GM19043 (cell line): ENCODE results near the gene GALNT7.

ENCODE experiments used
- ATAC-seq: cut with Tn5 transposase; IDR thresholded peaks from one replicate; pipeline ENCODE4 v1.9.1; 2021; ENCODE audit warnings: low read depth; ENCODE audit not compliant: unreplicated experiment

The GALNT7 gene

DNA sequence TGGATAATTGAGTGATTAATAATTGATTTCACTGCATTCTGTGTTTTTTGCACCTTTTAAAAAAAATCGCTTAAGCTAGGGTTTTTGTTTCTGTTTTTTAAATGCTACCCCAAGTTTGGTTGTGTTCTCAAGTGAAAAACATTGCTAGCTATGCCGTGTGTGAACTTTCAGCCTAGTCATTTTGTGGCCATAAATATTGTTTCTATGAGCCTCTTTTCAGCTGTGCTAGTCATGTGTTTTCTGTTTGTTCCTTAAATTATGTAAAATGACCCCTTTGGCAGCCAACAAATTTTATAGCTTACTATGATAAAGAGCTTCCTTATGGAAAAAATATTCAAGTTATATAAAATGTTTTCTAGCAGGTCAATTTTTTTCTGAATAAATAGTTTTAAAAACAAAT lies 59.1 kb downstream of the GALNT7 start:
- ATAC-seq, result no peak

DNA sequence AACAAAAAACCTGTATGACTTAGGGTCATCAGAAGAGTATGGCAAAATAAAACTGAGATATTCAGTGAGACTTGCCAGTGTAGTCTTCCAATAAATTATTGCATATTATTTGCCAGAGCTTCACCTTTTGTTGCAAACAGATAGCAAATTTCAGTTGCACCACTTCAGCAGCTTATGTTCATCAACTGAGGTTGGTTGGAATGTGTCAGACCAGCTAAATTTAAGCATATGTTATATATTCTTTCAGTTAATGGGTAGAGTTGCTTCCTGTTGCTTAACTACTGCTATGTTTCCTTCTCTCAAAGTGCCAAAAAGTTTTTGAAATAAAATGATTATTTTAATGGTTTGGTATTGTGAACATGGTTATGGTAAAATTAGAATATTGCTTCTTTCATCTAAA lies 61.5 kb downstream of the GALNT7 start:
- no peak for ATAC-seq

DNA sequence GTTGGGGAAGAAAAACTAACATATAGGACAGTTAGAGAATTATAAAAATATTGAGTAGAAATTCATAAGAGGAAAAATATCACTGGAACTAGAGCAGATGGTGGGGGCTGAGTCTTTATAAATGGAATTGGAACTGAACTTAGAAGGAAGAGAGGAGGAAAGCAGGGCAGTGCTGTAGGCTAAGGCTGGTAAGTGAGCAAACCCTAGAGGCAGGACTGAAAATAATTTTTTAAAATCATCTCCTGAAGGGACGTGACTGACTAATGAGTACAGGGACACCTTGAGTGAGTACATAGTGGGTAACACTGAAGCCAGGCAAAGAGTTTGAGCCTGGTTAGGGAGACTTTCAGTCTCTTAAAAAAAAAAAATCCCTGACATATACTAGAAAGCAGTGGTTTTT lies 63.3 kb downstream of the GALNT7 start:
- ATAC-seq, result no peak

DNA sequence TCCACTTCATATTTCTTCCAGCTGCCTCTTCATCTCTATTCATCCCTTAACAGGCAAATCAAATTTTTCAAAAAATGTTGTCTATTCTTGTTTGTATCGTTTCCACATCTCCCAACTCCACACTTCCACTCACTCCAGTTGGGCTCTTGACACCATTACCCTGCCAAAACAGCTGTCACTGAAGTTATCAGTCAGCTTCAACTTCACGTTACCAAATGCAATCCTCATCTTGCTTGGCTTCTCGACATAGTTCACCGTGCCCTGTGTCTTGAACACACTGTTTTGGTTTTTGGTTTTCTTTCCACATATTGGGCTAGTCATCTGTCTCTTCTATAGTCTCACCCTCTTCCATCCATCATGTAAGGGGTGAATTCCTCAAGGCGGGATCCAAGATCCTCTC lies 65.2 kb downstream of the GALNT7 start:
- ATAC-seq, result no peak

DNA sequence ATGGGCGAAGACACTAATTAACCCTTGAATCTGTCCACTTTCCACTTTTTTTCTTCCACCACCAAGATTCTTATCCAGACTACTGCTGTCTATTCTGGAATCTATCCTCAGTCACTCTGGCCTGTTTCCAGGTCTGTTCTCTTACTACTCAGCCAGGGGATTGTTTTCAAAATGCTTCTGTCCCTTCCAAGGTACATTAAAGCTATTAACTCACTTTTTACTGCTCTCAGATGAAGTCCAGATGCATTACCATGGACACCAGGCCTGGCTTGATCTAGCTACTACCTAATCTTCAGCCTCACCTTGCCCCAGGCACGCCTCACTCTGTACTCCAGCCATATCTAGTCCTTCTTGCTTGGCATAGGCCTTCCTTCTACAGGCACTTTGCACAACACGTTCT lies 66.4 kb downstream of the GALNT7 start:
- ATAC-seq, result no peak

DNA sequence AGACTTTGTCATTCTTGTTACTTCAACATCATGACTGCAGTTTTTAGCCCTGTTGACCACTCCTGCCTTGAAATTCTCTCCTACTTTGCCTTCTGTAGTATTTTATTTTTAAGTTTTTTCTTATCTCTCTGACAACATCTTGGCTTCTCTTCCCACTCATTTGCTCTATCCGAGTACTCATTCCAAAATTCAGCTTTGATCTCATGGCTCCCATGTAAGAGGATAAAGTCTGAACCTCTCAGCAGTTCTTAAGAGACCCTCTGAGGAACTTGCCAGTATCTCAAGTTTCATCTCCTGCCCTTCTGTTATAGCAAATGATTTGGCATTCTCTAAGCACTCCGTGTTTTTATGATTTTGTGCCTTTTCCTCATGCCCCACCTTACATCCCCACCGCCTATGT lies 67.7 kb downstream of the GALNT7 start:
- ATAC-seq, result no peak

DNA sequence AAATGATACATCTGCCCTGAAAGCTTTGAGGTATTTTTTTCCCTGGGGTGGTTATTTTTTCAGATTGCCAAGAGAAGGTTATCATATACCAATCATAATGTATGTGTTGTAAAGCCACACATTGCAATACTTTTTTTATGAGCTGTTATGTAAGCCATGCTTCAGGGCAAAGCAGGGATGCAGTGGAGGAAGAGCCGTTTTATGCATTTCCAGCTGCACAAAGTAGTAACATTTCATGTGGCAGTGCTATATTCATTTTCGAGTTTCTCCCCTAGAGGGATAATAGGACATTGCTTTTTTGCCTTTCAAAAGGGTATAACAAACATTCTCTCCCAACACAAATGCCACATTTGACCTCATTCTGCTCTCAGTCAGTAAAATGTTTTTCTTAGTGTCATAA lies 68.5 kb downstream of the GALNT7 start:
- no peak for ATAC-seq

DNA sequence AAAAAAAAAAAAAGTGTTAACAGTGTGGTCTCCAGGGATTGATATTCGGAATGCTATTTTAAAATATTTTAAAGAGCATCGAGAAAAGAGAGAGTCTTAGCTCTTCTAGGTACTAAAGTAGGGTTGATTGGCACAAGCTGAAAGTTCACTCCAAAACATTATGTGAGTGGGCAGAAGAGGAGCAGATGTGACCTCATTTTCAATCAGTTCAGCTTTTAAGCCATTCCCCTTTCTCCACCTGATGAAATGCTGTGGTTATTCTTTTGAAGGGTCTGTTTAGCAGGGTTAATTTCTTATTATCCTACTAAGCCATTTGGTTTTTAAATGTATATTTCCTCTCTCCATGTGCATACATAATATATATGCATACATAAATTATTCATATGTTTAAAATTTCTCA lies 69.2 kb downstream of the GALNT7 start:
- no peak for ATAC-seq

DNA sequence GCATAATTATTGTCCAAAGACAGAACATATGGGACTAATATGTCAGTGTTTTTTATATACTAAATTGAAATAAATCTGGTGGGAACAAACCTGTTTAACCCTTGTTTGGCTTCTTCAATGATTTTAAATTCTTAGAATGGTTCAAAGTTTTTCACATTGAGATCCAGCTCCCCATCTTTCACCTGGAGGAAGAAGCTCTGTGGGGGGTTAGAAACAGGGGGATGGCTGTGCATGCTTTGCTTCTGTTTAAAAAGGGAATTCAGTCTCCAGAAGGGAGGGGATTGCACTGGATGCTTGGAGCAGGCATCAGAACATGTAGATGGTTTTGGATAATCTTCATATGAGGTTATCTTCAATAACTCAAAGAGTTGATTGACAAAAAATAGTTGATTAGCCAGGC lies 72.1 kb downstream of the GALNT7 start:
- ATAC-seq, result no peak

DNA sequence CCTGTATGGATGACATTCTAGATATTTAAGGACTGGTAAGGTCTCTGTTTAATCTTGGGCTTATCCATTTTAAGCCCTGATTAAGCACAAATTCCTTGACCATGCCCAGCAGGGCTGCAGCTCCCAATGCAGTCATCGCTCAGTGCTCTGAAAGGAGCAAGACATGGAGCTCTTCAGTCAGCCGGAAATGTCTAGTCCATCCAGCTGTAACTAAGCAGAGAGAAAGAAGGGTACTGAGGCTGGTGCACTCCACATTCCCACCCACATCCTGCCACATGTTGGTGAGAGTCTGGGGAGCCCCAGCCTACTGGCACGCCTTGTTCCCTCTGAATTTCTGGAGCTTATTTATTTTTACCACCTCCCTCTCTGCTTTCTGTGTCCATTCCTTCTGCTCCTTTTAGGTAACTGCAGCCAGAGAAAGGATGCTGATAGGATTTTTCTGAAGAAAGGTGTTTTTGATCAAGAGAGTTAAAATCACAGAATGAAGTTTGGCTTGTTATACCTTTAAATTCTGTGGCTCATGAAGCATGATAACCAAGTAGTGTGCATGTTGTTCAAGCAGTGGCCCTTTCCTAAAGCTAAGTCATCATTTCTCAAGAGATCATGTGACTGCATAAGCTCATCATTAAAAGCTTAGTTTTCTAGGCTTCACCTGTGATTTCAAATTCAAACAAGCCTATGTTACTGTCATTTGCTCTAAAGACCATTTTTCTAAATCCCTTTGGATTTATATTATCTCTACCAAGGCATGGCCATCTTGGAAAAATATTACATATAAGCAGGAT lies 74.0 kb downstream of the GALNT7 start:
- ATAC-seq, result no peak

DNA sequence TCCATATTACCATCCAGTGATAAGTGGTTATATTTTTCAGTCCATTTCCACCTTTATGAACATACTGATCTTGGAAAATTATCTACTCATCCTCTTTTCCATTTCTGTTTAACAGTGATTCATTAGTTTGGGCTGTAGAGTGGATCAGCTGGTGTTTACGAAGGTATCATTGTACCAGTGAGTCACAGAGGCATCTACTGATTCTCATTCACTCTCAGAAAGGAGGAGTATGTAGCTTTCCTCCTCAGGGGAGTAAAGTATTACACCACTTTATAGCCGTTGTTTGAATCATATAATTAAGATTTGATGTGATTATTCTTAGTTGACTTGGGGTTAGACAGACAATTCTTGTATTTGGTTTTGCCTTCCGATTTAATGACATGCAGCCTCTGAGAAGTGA lies 74.7 kb downstream of the GALNT7 start:
- no peak for ATAC-seq

DNA sequence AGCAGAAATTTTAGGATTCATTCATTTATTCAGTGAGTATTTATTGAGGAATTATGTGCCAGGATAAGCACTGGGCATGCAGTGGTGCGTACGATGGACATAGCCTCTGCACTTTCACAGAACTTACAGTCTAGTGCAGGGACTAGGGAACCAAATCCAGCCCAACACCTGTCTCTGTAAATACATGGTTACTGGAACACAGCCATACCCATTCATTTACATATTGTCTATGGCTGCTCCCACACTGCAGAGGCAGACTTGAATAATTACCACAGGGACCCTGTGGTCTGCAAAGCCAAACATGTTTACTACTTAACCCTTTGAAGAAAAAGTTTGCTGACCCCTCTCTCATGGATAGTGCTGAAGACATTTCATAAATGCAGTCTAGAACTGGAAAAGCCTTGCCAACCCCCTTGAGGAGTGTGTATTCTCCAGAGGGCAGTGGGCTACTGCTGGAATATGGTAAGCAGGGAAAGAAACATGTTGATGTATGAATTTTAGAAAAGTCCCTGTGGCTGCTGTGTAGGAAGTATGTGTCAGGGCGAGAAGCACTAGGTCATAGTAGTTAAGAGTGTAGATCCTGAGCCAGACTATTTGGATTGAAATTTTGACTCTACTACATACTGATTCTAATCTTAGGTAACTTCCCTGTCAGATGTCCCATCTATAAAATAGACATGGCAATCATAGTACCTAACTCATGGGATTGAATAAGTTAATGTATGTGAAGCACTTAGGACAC lies 75.5 kb downstream of the GALNT7 start:
- peak; percentile 79 for ATAC-seq

DNA sequence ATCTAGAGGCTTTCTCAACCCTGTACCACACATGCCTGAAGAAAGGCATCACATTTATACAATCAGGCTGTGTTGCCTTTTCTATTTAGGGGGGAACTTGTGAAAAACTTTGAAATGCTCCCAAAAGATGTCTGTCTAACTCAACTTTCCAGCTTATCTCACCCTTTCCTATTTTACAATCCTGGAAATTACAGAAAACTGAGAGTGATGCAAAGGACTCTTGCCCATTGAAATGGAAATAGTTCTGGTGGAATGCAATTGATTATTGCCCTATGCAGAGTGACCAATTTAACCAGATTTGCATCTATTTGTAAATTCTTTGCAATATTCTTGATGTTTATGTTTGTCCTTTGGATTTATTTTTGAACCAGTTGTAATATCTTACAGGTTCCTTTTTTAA lies 77.3 kb downstream of the GALNT7 start:
- no peak for ATAC-seq

DNA sequence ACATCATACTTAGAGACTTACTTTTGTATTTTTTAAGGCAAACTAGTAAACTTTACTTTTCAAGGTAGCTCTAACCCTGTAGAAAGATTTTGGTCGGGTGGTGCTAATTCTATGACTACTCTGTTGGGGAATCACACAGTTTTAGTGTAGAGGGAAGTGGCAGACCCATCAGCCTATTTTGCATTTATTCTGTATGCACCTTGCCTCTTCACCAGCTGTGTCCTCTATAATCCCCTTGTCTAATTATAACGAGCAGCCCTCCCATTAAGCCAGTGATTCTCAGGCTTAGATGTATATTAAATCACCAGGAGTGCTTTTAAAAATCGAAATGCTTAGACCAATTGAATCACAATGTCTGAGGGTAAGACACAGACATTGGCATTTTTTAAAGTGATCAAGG lies 78.1 kb downstream of the GALNT7 start:
- ATAC-seq, result peak; percentile 51

DNA sequence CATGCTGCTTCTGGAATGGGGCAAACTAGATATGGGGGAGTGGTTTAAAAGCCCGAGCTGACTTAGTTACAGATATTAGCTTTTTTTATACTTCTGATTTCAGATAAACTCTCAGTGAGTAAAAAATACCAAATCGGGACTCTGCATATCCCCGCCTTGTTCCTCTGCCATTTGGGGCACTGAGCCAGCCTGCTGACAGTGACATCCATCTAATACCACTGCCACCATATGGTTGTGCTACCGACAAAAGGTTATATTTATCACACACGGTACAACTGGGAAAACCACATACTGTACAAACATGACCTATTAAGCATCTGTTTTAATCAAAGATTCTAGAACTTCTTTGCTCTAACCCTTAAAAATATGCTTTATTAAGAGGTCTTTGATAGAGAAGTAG lies 78.7 kb downstream of the GALNT7 start:
- ATAC-seq, result no peak

DNA sequence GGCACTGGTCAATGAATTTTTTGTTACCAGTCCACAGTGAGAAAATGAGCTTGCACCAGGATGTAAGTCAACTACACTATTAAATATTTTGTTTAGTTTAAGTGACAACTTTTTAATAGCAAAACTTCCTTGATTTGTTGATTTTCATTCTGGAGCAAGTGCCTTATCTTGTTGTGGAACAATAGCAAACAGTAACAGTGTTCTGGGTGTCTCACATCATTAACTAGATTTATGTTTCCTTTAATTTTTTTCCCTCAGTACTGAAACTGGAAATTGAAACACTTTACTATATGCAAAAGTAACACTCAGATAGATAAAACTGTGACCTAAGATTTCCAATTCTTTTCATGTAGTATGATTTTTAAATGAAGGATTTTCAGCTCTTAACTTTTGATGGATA lies 80.1 kb downstream of the GALNT7 start:
- ATAC-seq, result no peak

DNA sequence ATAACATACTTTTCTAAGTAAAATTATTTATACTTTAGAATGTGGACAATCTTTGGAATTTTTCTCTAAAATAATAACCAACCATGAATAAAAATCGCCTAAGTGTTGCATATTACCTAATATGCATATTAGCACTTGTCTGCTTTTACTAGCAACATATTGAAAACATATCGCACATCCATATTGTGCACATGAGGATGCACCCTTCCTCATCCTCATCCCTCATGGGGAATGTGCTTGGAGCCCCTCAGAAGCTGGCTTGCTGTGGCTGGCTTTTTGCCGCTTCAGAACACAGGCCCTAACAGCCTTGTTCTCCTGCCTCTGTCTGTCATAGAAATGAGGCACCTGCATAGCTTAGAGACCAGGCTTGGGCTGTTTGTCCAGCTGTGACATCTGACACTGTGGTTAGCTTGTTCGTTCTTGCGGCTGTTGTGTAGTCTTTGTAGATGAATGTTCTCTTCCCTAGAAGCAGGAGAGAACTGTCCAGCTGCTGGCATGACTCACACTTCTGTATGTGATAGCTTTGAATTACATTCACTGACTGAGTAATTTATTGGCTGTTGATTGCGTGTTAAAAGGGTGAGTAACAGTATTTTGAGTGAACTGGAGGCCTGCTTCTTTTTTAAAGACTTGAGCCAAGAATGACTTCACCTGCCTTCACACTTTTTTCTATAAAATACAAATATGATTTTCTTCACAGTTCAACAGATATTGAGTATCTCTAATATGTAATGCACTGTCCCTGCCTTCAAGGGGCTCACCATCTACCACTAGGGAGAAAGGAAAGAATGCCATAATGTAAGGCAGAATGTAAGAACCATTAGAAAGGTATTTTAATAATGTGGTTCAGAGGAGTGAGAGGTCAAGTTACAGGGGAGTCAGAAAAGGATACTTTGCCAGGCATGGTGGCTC lies 83.7 kb downstream of the GALNT7 start:
- ATAC-seq, result peak; percentile 96

DNA sequence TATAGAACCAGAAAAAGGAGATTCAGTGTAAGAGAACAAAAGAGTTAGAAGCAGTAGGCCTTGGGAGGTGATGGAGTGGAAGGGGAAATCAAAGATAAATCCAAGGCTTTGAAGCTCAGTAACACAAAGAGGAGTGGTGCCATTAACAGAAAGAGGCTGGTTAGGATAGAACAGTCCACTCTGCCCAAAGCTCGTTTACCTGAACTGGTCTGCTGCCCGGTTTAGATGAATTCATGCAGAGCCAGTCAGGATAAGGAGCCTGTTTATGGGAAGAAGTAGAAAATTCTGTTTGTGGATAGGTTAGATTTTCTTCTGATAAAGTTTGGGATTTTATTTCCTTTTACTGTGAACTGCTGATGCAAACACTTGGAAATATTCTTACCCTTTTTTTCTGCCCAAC lies 85.0 kb downstream of the GALNT7 start:
- no peak for ATAC-seq

DNA sequence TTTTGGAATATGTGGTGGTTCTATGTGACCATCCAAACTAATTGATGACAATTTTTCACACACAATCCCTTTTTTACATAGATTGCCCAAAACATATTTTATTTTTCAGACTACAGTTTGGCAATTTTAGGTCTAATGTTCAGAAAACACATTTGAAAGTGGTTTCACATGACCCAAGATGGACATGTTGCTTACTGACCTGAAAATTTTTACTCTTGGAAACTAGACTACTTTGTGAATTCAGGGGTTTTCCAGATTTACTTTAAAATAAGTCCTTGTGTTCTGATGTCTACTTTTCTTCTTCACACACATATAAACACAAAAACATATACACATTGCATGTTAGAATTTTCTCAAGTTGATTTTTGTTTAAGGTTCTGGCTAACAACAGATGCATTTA lies 86.0 kb downstream of the GALNT7 start:
- ATAC-seq, result no peak

DNA sequence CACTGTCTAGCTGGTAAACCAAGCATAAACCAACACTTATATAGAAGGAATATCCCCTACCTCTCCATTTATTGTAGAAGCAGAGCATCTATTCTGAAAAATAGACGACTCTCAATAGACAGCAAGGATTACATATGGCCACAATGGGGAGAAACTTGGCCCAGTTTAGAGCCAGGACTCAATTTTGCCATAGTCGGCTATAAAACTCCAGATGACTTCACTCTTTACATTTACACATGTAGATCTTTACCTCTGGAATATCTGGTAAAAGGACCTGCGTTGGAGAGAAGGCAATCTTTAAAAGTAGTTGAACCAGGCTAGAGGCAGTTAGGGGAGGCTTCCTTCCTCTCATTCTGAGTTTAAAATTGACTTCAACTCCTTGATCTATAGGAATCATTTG lies 88.2 kb downstream of the GALNT7 start:
- ATAC-seq, result no peak
